Adrenal gland (tissue), 12 donors: ENCODE measurements around the gene RASSF7. TPM values are rescaled to one million over a fixed set of nuclear protein-coding genes. Genes with fewer than 3 reads are reported as not detected.

Experiments
- DNase-seq, 7 donors: peaks; one replicate each; pipeline ENCODE4 v3.0.0-alpha.2; 2019 to 2020
- H3K27ac ChIP-seq, 5 donors: fragments of 200-600 bp; sonication (generic) in 4 of 5; 1 replicate in 3 of 5; 2 replicates in 2 of 5; pipeline versions ENCODE4 v1.5.1 to v1.8.0; 2016 to 2020; ENCODE audit warnings: mild to moderate bottlenecking in 1 of 5
- H3K27me3 ChIP-seq: fragments of 200-600 bp; 2 replicates; pipeline ENCODE4 v1.8.0; 2021
- H3K36me3 ChIP-seq, 2 donors: fragments of 200-600 bp; replicated peaks in 1 of 2; 1 replicate in 1 of 2; 2 replicates in 1 of 2; pipeline versions ENCODE4 v1.5.1 to v1.8.0; 2018 to 2022
- H3K4me1 ChIP-seq, 2 donors: fragments of 200-600 bp; replicated peaks in 1 of 2; 1 replicate in 1 of 2; 2 replicates in 1 of 2; pipeline versions ENCODE4 v1.5.1 to v1.8.0; 2018 to 2021
- H3K4me3 ChIP-seq, 4 donors: fragments of 200-600 bp; sonication (generic) in 3 of 4; one replicate each; pipeline ENCODE4 v1.5.1; 2016 to 2018
- H3K9me3 ChIP-seq, 3 donors: fragments of 200-600 bp; sonication (generic) in 1 of 3; replicated peaks in 1 of 3; 1 replicate in 2 of 3; 2 replicates in 1 of 3; pipeline versions ENCODE4 v1.5.1 to v1.8.0; 2016 to 2021
- POLR2A ChIP-seq, 2 donors: fragments of 450-650 bp; IDR thresholded peaks; one replicate each; pipeline ENCODE4 v1.6.1; 2017; ENCODE audit warnings: antibody characterized with exemption in 2 of 2, mild to moderate bottlenecking in 2 of 2, moderate library complexity in 1 of 2
- WGBS, 4 donors: extraction: QIAGEN DNeasy Blood & Tissue Kit in 2 of 4; methylation state at CpG; one replicate each; pipeline versions ENCODE4 v1.1.5 to v1.1.7; 2013 to 2017; 5-methylcytosine and 5-hydroxymethylcytosine counted together
- intact Hi-C, 2 donors: fragments of 100-400 bp; cut with DNase I; formaldehyde crosslinking; loops; one replicate each; pipeline versions ENCODE4 v1.14.1 to v1.15.0; 2022 to 2023
- polyA plus RNA-seq, 3 donors: library from polyadenylated mRNA; stranded (reverse); fragments of 200-250 nt in 2 of 3; fragments of 350-450 nt in 1 of 3; fragmentation: Illumina TruSeq in 1 of 3; extraction: RNeasy Lipid Tissue Mini Kit (QIAGEN cat#74804) in 1 of 3; gene quantifications; one replicate each; pipeline ENCODE4 v1.2.3, GENCODE V29; 2013 to 2014
- total RNA-seq, 9 donors: library from RNA; depleted of rRNA in 4 of 9; stranded (reverse); fragments of >200 nt in 4 of 9; fragments of 120-200 nt in 1 of 9; fragmentation: NEBNext Ultra II Directional in 1 of 9; extraction: Animal tissue kit (Norgen Biotek cat#: 25700) in 1 of 9; gene quantifications; one replicate each; pipeline versions ENCODE4 v1.1.0 to v1.2.4, GENCODE V29; 2013 to 2023
- TF ChIP-seq, protein P1 (sequence below), 6 experiments: fragments of 450-650 bp in 4 of 6; fragments of 200-600 bp in 2 of 6; sonication (generic) in 1 of 6; IDR thresholded peaks; 1 replicate in 5 of 6; 2 replicates in 1 of 6; pipeline versions ENCODE4 v1.5.1 to v1.8.0; 2016 to 2021; ENCODE audit warnings: antibody characterized with exemption in 6 of 6, mild to moderate bottlenecking in 2 of 6, moderate library complexity in 1 of 6
- donor health status: healthy with polysubstance abuse.
- donor health status: Bipolar disorder and iron deficiency.
- donor health status: DM: yes; HTN: yes; CAD: no.
- donor health status: DM: no; HTN: no; CAD: no.
- donor health status: DM: no; HTN: no; CAD: no.
- donor health status: DM: yes; HTN: yes; CAD: no.

Gene RASSF7
- total and polyA plus RNA-seq, 12 donors, result 0.33 to 19.9 (median 7.8) TPM

DNA sequence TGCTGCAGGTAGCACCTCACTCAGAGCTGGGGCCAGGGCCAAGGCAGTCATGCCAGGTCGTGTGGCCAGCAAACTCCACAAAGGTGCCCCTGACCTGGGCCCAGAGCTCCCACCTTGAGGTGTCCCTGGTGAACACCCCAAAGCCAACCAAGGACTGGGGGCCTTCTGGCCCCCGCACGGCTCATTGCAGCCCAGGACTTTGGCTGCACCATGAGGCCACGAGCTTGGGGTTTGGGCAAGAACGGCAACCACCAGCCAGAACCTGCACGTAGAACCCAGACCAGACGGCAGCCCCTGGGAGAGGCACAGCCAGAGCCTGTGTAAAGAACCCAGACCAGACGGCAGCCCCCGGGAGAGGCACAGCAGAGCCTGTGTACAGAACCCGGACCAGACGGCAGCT, 15.6 kb upstream of the RASSF7 start:
- Histone ChIP-seq H3K4me1 (no peaks in the 10 kb centered on the region), H3K36me3 (no peaks in the 10 kb centered on the region), H3K27ac (no peak overlapping the region), H3K9me3 (no peaks in the 10 kb centered on the region), H3K4me3 (no peak overlapping the region), H3K27me3 (no peaks in the 10 kb centered on the region)
- intact Hi-C loops, result no loop called here
- no peak for TF ChIP-seq POLR2A (IDR thresholded peaks at IDR 0.05)
- TF ChIP-seq, protein P1, sequence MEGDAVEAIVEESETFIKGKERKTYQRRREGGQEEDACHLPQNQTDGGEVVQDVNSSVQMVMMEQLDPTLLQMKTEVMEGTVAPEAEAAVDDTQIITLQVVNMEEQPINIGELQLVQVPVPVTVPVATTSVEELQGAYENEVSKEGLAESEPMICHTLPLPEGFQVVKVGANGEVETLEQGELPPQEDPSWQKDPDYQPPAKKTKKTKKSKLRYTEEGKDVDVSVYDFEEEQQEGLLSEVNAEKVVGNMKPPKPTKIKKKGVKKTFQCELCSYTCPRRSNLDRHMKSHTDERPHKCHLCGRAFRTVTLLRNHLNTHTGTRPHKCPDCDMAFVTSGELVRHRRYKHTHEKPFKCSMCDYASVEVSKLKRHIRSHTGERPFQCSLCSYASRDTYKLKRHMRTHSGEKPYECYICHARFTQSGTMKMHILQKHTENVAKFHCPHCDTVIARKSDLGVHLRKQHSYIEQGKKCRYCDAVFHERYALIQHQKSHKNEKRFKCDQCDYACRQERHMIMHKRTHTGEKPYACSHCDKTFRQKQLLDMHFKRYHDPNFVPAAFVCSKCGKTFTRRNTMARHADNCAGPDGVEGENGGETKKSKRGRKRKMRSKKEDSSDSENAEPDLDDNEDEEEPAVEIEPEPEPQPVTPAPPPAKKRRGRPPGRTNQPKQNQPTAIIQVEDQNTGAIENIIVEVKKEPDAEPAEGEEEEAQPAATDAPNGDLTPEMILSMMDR (IDR thresholded peaks at IDR 0.05), result no peak
- DNase-seq, result no peak
- 75 to 89% (median 86%) methylated on average over 5 to 11 of the region's 11 CpGs for WGBS, 4 donors

DNA sequence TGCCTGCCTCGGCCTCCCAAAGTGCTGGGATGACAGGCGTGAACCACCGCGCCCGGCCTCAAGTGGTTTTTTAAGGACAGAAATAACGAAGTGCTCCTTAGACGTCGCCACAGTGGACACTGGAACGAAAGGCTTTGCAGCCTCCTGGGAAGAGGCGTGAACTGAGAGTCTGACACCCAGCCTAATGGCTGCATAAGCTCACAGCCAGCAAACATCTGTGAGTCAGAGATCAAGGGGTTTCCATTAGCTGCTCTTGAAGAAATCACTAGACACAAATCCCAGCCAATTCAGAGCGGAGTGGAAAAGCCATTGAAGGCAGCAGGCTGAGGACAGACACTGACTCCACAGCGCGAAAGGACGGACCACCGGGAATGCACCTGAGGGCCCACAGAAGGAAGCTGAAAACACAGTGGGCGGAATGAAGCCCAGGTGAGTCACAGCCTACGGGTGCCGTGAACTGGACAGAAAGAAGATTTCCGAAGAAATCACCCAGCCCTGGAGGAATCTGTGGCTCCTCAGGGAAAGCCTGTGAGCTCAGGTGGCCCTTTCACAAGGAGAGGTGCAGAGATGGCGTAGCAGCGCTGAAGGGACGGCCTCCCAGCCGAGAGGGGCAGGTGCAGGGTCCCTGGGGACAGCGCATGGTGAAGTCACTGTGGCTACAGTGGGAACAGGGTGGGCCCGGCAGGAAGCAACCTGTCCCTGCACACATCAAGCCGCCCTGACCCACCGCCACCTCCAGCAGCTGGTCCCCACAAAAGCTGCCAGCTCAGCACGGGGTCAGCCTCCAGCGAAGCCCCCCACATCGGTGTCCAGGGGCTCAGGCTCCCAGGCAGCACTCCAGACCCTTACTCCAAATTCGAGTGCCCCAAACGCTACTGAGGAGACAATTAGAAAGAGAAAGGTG, 11.8 kb upstream of the RASSF7 start:
- TF ChIP-seq POLR2A (IDR thresholded peaks at IDR 0.05), result no peak
- TF ChIP-seq, protein P1 (IDR thresholded peaks at IDR 0.05), result no peak
- intact Hi-C loops, result no loop called here
- H3K4me1 ChIP-seq, result no peaks in the 10 kb centered on the region
- no peak overlapping the region for H3K27ac ChIP-seq
- 84 to 91% (median 87%) methylated on average over 20 to 32 of the region's 32 CpGs for WGBS, 4 donors
- peaks cover 3% of the 10 kb centered on the region for H3K27me3 ChIP-seq
- H3K36me3 ChIP-seq, result no peaks in the 10 kb centered on the region
- H3K9me3 ChIP-seq, result no peaks in the 10 kb centered on the region
- H3K4me3 ChIP-seq, result no peak overlapping the region
- DNase-seq, result no peak

DNA sequence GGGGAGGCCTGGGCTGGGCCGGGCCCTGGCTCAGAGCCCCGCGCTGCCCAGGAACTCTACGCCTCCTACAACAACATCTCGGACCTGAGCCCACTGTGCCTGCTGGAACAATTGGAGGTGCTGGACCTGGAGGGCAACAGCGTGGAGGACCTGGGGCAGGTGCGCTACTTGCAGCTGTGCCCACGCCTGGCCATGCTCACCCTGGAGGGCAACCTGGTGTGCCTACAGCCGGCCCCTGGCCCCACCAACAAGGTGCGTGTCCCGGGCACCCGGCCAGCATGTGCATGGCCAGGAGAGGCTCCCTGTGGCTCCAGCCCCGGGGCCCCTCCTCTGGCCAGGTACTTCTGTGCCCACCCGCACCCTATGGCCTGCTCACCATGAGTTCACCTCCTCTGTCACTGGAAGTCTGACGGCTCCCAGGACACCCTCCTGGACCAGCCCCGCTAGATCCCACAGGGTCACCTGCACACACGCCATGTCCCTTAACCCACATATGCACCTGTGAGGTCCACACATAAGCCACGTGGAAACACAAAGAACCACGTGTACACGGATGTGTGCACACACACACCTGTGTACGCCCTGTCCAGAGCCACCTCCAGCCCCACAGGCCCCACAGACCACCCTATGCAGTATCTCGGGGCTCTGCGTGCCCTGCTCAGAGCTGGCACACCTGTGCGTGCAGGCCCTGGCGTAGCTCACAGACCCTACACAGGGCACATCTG, 10.6 kb upstream of the RASSF7 start:
- Histone ChIP-seq H3K4me3 (no peak overlapping the region), H3K27me3 (peaks cover 12% of the 10 kb centered on the region), H3K4me1 (peaks cover 0 to 6% of the 10 kb centered on the region in 2 donors), H3K27ac (no peak overlapping the region), H3K9me3 (no peaks in the 10 kb centered on the region), H3K36me3 (no peaks in the 10 kb centered on the region)
- intact Hi-C loops, result loop anchor here (5.0 to 10.0 kb wide), 2 partner anchors 172 to 175 kb away; no protein-coding TSS in a partner anchor
- TF ChIP-seq, protein P1 (IDR thresholded peaks at IDR 0.05), result no peak
- no peak for TF ChIP-seq POLR2A (IDR thresholded peaks at IDR 0.05)
- DNase-seq, result no peak
- 89 to 98% (median 93%) methylated on average over 7 to 25 of the region's 25 CpGs for WGBS, 4 donors

DNA sequence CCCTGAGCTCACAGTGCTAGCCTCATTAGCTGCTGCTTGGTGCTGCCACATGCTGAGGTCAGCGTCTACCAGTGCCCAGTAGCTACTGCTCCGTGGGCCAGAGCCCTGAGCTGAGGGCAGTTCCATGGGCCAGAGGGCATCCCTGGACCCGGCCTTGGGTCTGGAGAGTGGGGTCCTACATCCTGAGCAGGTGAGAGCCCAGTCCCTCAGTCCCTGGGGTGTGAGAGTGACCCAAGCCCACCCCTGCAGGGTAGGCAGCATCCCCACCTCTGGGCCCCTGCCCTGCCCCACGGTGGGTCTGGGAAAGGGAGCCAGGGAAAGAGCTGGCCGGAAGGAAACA, 10.1 kb upstream of the RASSF7 start:
- 79 to 87% (median 82%) methylated on average over 3 to 5 of the region's 5 CpGs; no CpG with 5 or more reads in 1 of the 4 donors for WGBS, 4 donors
- H3K27me3 ChIP-seq, result peaks cover 18% of the 10 kb centered on the region

More for the DNA sequence above, 10.1 kb upstream of the RASSF7 start:
- Histone ChIP-seq H3K36me3 (no peaks in the 10 kb centered on the region), H3K4me1 (peaks cover 0 to 12% of the 10 kb centered on the region in 2 donors), H3K9me3 (no peaks in the 10 kb centered on the region), H3K27ac (no peak overlapping the region), H3K4me3 (no peak overlapping the region)
- DNase-seq, result no peak
- TF ChIP-seq, protein P1 (IDR thresholded peaks at IDR 0.05), result no peak
- no peak for TF ChIP-seq POLR2A (IDR thresholded peaks at IDR 0.05)
- intact Hi-C loops, result loop anchor here (5.0 to 10.0 kb wide), 2 partner anchors 172 to 174 kb away; no protein-coding TSS in a partner anchor
